ENCODE measurements around the gene ZNF79.

DNA sequence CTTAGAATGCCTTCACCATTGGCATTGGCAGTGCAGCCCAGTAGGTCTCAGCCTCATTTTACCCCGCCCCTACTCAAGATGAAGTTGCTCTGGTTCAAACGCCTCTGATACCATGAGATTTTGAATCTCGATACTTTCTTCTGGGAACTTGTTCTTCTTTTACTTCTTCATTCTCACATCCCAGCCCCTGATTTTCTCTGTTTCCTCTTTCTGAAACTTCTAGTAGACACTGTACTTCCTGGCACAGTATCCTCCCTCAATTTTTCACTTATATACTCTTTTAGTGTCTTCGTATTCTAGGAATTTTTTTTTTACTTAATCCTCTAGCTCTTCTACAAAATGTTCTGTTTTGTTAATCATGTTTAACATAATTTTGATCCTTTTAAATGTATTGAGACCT is 13.1 kb upstream of the ZNF79 start:
- no peak for TF ChIP-seq POLR2A (IDR thresholded peaks at IDR 0.05; ENCODE audit: low read length)
- no peak for TF ChIP-seq GATA1 (IDR thresholded peaks at IDR 0.05; ENCODE audit: low read depth, low read length)
